Spleen (tissue), 11 donors: Measurements from ENCODE around the gene HOXD13. TPM values are rescaled to one million over a fixed set of nuclear protein-coding genes. Genes with fewer than 3 reads are reported as not detected.

Experiments
- DNase-seq: peaks from one replicate; pipeline ENCODE4 v3.0.0-alpha.2; 2020
- H3K27ac ChIP-seq, 8 donors: fragments of 200-600 bp; sonication (generic) in 7 of 8; 1 replicate in 4 of 8; 2 replicates in 4 of 8; pipeline versions ENCODE4 v1.5.0 to v1.8.0; 2016 to 2021; ENCODE audit warnings: inconsistent platforms in 4 of 8, mild to moderate bottlenecking in 4 of 8, moderate library complexity in 1 of 8
- H3K27me3 ChIP-seq, 7 donors: fragments of 200-600 bp; sonication (generic) in 6 of 7; replicated peaks in 1 of 7; 1 replicate in 4 of 7; 2 replicates in 3 of 7; pipeline versions ENCODE4 v1.5.0 to v1.8.0; 2016 to 2021; ENCODE audit warnings: inconsistent platforms in 3 of 7, mild to moderate bottlenecking in 1 of 7
- H3K36me3 ChIP-seq, 6 donors: fragments of 200-600 bp; sonication (generic) in 5 of 6; 1 replicate in 4 of 6; 2 replicates in 2 of 6; pipeline versions ENCODE4 v1.5.0 to v1.8.0; 2016 to 2021; ENCODE audit warnings: inconsistent platforms in 2 of 6
- H3K4me1 ChIP-seq, 6 donors: fragments of 200-600 bp; sonication (generic) in 5 of 6; 1 replicate in 3 of 6; 2 replicates in 3 of 6; pipeline versions ENCODE4 v1.5.0 to v1.8.0; 2016 to 2021; ENCODE audit warnings: inconsistent platforms in 3 of 6
- H3K4me3 ChIP-seq, 8 donors: fragments of 200-600 bp; sonication (generic) in 7 of 8; 1 replicate in 4 of 8; 2 replicates in 4 of 8; pipeline versions ENCODE4 v1.5.0 to v1.8.0; 2016 to 2021; ENCODE audit warnings: inconsistent platforms in 4 of 8, mild to moderate bottlenecking in 4 of 8, moderate library complexity in 2 of 8
- H3K9me3 ChIP-seq, 8 donors: fragments of 200-600 bp; sonication (generic) in 7 of 8; 1 replicate in 4 of 8; 2 replicates in 4 of 8; pipeline versions ENCODE4 v1.5.0 to v1.8.0; 2016 to 2021; ENCODE audit warnings: inconsistent platforms in 4 of 8
- POLR2A ChIP-seq, 3 donors: fragments of 450-650 bp; IDR thresholded peaks; one replicate each; pipeline ENCODE4 v1.5.1; 2017; ENCODE audit warnings: antibody characterized with exemption in 3 of 3, mild to moderate bottlenecking in 1 of 3
- POLR2AphosphoS5 ChIP-seq, 3 donors: sonication (generic); formaldehyde crosslinking; IDR thresholded peaks; one replicate each; pipeline ENCODE4 v1.5.1; 2017; ENCODE audit warnings: antibody characterized with exemption in 3 of 3
- WGBS, 5 donors: extraction: QIAGEN DNeasy Blood & Tissue Kit in 3 of 5; methylation state at CpG; one replicate each; pipeline versions ENCODE4 v1.1.5 to v1.1.7; 2013 to 2018; 5-methylcytosine and 5-hydroxymethylcytosine counted together
- intact Hi-C: fragments of 100-400 bp; cut with DNase I; formaldehyde crosslinking; loops from one replicate; pipeline ENCODE4 v1.15.0; 2023; ENCODE audit warnings: low total_unique reads
- polyA plus RNA-seq, 3 donors: library from polyadenylated mRNA; stranded (reverse); fragments of 200-250 nt; gene quantifications; one replicate each; pipeline ENCODE4 v1.2.1, GENCODE V29; 2013
- total RNA-seq, 7 donors: library from RNA; depleted of rRNA in 3 of 7; stranded (reverse); fragments of >200 nt in 3 of 7; fragmentation: NEBNext Ultra II Directional in 4 of 7; extraction: Animal tissue kit (Norgen Biotek cat#: 25700) in 4 of 7; gene quantifications; one replicate each; pipeline versions ENCODE4 v1.1.0 to v1.2.1, GENCODE V29; 2016 to 2021
- TF ChIP-seq, protein P1 (sequence below), 11 experiments: fragments of 200-600 bp in 7 of 11; fragments of 450-650 bp in 4 of 11; sonication (generic) in 4 of 11; IDR thresholded peaks in 8 of 11; conservative IDR thresholded peaks in 3 of 11; 1 replicate in 7 of 11; 2 replicates in 4 of 11; pipeline versions ENCODE4 v1.4.0 to v1.8.0; 2016 to 2021; ENCODE audit warnings: antibody characterized with exemption in 11 of 11, inconsistent platforms in 4 of 11, mild to moderate bottlenecking in 1 of 11
- donor health status: healthy with polysubstance abuse.
- donor health status: DM: no; HTN: no; CAD: no; lungs with moderate emphysema.
- donor health status: DM: no; HTN: no; CAD: no.
- donor health status: Bipolar disorder and iron deficiency.
- donor health status: healthy.
- donor health status: DM: no; HTN: no; CAD: no.
- donor health status: DM: yes; HTN: yes; CAD: no.

HOXD13 gene
- total and polyA plus RNA-seq, 10 donors = not detected

DNA sequence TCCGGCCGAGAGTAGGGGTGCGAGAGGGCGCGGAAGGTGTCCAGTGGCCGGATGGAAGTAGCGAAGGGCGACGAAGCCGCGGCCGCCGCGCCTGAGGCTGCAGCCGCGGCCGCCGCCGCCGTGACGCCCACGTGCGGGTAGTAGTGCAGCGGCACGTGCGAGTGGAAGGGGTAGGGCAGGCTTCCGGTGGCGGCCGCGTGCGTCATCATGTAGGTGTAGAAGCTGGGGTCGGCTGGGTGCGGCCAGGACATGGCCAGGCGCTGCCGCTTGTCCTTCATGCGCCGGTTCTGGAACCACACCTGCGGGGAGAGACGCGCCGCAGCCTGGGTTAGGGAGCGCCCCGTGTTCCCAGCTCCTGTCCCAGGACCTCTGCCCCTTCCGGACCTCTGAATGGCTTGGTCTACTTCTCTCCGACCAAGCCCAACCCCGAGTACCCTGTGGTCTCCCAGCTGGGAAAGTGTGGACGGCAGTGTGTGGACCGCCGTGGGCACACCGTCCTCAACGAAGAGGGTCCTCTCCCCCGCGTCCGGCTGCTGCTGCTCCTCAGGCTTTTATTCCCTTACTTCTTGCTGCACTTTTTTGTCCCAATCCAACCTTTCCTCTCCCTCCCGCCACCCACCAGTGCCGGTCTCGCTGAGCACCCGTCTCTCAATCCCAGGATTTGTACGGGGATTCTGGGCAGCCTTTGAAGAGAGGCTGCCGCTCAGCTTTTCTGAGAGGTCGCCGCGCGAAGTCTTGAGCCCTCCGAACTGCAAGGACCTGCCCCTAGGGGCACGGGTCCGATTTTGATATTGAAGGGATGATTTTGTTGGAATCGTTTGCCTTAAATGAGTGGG lies 11.8 kb upstream of the HOXD13 start:
- Histone ChIP-seq H3K36me3 (peaks cover 0 to 3% (median 0%) of the 10 kb centered on the region in 6 donors), H3K4me1 (peaks cover 0 to 58% (median 35%) of the 10 kb centered on the region in 6 donors), H3K9me3 (peaks cover 0 to 57% (median 4%) of the 10 kb centered on the region in 8 donors), H3K4me3 (peak overlapping the region in 1 of 8 donors; percentile 53), H3K27me3 (peaks cover 28 to 100% (median 99%) of the 10 kb centered on the region in 7 donors), H3K27ac (no peak overlapping the region)
- intact Hi-C loops = no loop called here
- TF ChIP-seq POLR2AphosphoS5 (IDR thresholded peaks at IDR 0.05) = no peak
- no peak for DNase-seq
- WGBS, 5 donors = 6 to 15% (median 10%) methylated on average over 46 to 68 of the region's 68 CpGs

DNA sequence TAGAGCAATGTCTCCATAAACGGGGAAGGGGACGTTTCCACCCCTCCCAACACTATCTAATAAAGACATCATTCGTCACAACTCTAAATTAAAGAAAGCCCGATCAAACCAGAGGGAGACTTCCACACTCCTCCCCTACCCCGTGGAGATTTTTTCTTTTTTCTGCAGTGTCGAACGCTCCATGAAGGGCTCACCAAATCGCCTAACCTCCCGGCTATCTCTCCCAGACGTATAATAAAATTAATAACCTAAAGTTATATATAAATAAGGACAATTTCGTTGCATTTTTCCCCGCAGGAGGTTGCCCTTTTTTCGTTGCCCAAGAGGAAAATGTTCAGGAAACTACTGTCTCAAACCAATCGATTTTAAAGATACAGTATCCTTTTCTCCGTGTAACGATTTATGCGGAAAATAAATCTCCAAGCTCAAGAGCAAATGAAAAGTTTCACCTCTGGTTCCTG lies 11.1 kb upstream of the HOXD13 start:
- Histone ChIP-seq H3K4me1 (peaks cover 0 to 64% (median 35%) of the 10 kb centered on the region in 6 donors), H3K9me3 (peaks cover 0 to 55% (median 4%) of the 10 kb centered on the region in 8 donors), H3K27ac (no peak overlapping the region), H3K36me3 (peaks cover 0 to 3% (median 0%) of the 10 kb centered on the region in 6 donors), H3K4me3 (no peak overlapping the region), H3K27me3 (peaks cover 33 to 100% (median 99%) of the 10 kb centered on the region in 7 donors)
- TF ChIP-seq POLR2A (IDR thresholded peaks at IDR 0.05) (no peak), POLR2AphosphoS5 (IDR thresholded peaks at IDR 0.05) (no peak)
- TF ChIP-seq, protein P1, sequence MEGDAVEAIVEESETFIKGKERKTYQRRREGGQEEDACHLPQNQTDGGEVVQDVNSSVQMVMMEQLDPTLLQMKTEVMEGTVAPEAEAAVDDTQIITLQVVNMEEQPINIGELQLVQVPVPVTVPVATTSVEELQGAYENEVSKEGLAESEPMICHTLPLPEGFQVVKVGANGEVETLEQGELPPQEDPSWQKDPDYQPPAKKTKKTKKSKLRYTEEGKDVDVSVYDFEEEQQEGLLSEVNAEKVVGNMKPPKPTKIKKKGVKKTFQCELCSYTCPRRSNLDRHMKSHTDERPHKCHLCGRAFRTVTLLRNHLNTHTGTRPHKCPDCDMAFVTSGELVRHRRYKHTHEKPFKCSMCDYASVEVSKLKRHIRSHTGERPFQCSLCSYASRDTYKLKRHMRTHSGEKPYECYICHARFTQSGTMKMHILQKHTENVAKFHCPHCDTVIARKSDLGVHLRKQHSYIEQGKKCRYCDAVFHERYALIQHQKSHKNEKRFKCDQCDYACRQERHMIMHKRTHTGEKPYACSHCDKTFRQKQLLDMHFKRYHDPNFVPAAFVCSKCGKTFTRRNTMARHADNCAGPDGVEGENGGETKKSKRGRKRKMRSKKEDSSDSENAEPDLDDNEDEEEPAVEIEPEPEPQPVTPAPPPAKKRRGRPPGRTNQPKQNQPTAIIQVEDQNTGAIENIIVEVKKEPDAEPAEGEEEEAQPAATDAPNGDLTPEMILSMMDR (IDR thresholded peaks at IDR 0.05 in 8 of 11, conservative IDR thresholded peaks at IDR 0.05 in 3 of 11) = no peak
- DNase-seq = no peak
- 7 to 17% (median 8%) methylated on average over 17 of the region's 17 CpGs for WGBS, 5 donors
- intact Hi-C loops = no loop called here

DNA sequence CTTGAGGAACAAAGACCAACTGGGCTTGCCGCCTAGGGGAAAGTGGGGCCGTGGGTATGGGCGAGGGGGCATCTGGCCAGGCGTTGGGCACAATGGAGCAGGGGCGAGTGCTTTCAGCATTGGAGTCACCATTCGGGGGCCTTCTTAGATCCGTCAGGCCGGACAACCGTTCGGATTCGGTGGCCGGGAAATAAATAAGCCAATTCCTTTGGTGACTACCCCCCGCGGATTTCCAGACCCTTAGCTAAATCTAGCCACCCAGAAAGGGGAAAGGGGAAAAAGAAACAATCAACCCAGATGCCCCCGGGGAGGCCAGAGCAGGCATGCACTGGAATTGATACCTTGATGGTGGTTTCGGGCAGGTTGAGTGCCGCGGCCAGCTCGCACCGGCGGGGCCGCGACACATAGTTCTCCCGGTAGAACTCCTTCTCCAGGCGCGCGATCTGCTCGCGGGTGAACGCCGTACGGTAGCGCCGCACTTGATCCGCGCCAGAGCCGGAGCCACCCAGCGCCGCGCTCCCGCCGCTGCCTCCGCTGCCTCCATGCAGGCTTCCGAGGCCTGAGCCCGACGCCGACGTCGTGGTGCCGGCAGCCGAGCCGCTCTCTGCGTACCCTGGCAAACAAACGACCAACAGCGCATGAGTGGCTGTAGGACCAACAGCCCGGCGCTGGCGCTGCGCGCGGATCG lies 10.5 kb upstream of the HOXD13 start:
- intact Hi-C loops = no loop called here
- H3K4me3 ChIP-seq = peak overlapping the region in 1 of 8 donors; percentile 31
- H3K36me3 ChIP-seq = peaks cover 0 to 3% (median 0%) of the 10 kb centered on the region in 6 donors
- DNase-seq = no peak
- peaks cover 33 to 100% (median 99%) of the 10 kb centered on the region in 7 donors for H3K27me3 ChIP-seq
- TF ChIP-seq POLR2AphosphoS5 (IDR thresholded peaks at IDR 0.05) (peak in 1 of 3 donors; percentile 36), POLR2A (IDR thresholded peaks at IDR 0.05) (no peak)
- TF ChIP-seq, protein P1 (IDR thresholded peaks at IDR 0.05 in 8 of 11, conservative IDR thresholded peaks at IDR 0.05 in 3 of 11) = no peak
- H3K4me1 ChIP-seq = peaks cover 0 to 64% (median 35%) of the 10 kb centered on the region in 6 donors
- no peak overlapping the region for H3K27ac ChIP-seq
- H3K9me3 ChIP-seq = peaks cover 0 to 55% (median 4%) of the 10 kb centered on the region in 8 donors
- 5 to 16% (median 9%) methylated on average over 23 to 62 of the region's 62 CpGs for WGBS, 5 donors

DNA sequence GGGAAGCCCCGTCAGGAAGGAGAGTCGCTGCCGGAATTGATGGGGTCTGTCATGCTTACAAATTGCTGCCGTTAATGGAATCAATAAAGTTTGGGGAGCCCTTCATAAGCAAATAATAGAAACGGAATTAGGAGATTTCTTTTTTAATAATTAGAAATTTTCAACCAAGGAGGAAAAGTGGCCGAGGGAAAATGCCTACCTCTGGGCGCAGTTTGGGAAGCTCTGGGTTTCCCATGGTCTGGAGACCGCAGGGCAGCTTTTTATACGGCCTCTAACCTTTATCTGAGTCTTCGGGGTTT lies 10.0 kb upstream of the HOXD13 start:
- 4 to 9% (median 8%) methylated on average over 10 of the region's 10 CpGs for WGBS, 5 donors
- Histone ChIP-seq H3K4me1 (peaks cover 0 to 64% (median 35%) of the 10 kb centered on the region in 6 donors), H3K36me3 (peaks cover 0 to 3% (median 0%) of the 10 kb centered on the region in 6 donors), H3K27me3 (peaks cover 33 to 100% (median 100%) of the 10 kb centered on the region in 7 donors), H3K4me3 (peak overlapping the region in 1 of 8 donors; percentile 31), H3K27ac (no peak overlapping the region), H3K9me3 (peaks cover 0 to 55% (median 4%) of the 10 kb centered on the region in 8 donors)
- intact Hi-C loops = no loop called here
- DNase-seq = no peak
- TF ChIP-seq, protein P1 (IDR thresholded peaks at IDR 0.05 in 8 of 11, conservative IDR thresholded peaks at IDR 0.05 in 3 of 11) = no peak
- TF ChIP-seq POLR2A (IDR thresholded peaks at IDR 0.05) (no peak), POLR2AphosphoS5 (IDR thresholded peaks at IDR 0.05) (no peak)
